GM21447 (cell line): ENCODE data around the gene INHA.
A peak's percentile ranks its signal among the peaks of the same experiment; 100 is the strongest.

Source experiments
- ATAC-seq: cut with Tn5 transposase; IDR thresholded peaks from one replicate; pipeline ENCODE4 v1.9.1; 2021; ENCODE audit not compliant: unreplicated experiment

The INHA gene

GRCh38 chr2:219572237-219573001 is at the start of gene INHA:
Gene INHA, plus strand, starts transcription at chr2:219572310. Its CDS starts 65 bp downstream, at chr2:219572375.
- ATAC-seq = no peak

DNA sequence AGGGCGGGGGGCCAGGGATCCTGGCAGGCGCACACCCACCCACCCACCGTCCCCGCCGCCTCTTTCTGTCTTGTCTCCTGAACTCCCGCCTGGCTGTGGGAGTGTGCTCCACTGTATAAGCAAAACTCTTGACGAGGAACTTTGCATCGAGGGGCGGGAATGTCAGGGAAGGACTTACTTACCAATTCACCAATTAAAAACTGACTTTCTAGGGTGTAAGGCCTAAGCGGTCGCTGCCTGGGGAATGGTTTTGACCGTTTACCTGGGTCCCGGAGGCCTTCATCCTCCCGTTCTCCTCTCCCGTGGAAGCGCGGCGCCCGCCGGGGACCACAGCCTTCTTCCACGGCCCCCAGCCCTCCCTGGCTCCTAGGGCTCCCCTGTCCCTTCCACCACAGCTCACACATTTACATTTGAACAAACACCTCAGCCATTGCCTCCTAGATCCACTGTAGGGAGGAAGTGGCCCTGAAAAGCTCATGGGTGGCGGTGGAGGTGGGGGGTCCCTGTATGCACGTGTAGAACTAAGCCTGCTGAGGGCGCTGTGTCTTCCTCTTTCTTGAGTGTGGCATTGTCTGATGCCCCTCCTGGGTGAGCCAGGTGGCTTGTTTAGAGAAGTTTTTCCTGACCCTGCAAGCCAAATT is 49.0 kb upstream of the INHA start:
- no peak for ATAC-seq

DNA sequence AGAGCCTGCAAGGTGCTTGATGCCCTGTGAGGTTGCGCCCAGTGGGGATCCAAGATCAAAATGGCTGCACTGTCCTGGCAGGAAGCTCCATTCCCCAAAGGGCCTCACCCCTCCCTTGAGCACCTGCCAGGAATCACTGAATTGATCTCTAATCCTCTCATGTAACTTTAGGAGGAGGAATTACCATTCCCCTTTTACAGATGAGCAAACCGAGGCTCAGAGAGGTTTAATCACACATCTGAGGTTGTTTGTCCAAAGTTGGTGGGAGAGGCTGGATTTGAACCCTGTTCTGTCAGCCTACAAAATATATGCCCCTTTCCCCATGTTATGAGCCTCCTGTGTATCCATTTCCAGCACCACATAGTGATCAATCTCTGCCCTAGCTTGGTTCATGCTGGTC is 47.3 kb upstream of the INHA start:
- ATAC-seq = no peak

- no peak for ATAC-seq
These were observed 46.4 kb upstream of the INHA start for GRCh38 chr2:219525533-219526232.

GRCh38 chr2:219526320-219527075 is 45.6 kb upstream of the INHA start:
- ATAC-seq = no peak

DNA sequence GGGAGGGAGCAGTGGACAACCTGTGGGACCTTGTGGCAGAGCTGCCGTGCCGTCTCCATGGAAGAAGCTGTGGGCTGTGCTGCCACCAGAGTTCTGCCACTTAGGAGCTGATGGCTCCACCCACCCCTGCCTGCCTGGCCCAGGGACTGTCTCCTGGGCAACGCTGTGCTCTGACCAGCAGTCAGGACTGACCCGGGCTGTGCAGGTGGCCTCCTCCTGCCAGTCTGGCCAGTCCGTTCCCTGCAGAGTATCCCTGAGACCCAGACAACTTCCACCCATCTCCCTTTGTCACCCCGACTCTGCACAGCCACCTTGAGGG is 45.1 kb upstream of the INHA start:
- ATAC-seq = no peak

GRCh38 chr2:219527472-219527871 is 44.6 kb upstream of the INHA start:
- ATAC-seq = no peak

- peak; percentile 92 for ATAC-seq
These were observed 41.8 kb upstream of the INHA start for GRCh38 chr2:219530048-219530963.

GRCh38 chr2:219531639-219532377 is 40.3 kb upstream of the INHA start:
- no peak for ATAC-seq

DNA sequence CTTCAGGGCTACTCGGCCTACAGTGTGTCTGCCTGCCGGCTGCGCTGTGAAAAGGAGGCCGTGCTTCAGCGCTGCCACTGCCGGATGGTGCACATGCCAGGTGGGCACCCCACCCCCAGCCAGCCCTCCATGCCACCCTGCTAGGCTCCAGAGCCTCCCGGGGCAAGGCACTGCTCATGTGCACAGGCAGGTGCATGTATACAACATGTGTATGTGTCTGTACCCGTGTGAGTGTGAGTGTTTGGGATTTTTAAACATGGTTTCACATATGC is 39.8 kb upstream of the INHA start:
- ATAC-seq = no peak

DNA sequence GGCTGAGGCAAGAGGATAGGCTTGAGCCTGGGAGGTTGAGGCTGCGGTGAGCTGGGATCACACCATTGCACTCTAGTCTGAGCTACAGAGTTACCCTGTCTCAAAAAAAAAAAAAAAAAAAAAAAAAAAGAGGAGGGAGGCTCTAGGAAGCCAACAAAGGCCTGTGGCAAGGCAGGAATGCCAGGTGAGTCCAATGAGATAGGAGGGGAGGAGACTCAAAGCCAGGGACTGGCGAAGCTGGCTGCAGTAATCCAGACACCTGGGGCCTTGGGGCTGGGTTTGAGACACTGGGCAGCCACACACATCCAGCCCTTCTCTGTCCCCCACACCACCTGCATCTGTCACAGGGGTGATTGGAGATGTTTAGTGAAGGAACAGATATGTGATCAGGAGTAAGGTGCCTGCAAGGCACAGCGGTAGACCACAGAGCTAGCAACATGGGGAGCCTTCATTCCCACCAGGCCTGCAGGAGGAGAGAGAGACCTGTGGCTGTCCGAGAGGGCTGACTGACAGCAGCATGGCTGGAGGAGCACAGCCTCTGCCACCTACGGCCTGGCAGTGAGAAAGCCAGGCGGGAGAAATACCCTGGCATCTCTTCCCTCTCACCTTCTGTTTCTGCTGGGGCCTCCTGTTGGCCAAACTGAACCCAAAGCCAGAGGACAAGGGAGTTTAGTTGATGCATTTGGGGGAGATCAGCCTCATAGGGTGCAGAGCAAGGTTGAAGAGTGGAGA is 38.0 kb upstream of the INHA start:
- ATAC-seq = no peak

DNA sequence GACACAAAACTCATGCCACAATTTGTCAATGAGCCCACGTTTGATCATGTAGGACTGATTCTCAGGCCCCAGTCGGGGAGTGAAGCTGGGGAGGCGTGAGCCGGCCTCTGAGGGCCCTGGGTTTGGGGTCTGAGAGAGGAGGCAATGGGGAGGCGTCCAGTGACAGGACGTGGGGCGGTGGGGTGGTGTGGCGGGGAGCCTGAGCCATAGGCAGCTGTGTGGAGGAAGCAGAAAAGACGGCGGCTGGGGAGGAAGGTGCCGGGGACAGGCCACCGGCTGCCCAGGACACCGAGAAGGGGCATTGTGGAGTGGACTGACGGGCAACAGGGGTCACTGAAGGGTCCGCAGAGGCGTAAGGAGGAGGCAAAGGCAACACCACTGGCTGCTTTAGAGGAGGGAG is 35.7 kb upstream of the INHA start:
- ATAC-seq = no peak

GRCh38 chr2:219536967-219537366 is 35.1 kb upstream of the INHA start:
- ATAC-seq = no peak

DNA sequence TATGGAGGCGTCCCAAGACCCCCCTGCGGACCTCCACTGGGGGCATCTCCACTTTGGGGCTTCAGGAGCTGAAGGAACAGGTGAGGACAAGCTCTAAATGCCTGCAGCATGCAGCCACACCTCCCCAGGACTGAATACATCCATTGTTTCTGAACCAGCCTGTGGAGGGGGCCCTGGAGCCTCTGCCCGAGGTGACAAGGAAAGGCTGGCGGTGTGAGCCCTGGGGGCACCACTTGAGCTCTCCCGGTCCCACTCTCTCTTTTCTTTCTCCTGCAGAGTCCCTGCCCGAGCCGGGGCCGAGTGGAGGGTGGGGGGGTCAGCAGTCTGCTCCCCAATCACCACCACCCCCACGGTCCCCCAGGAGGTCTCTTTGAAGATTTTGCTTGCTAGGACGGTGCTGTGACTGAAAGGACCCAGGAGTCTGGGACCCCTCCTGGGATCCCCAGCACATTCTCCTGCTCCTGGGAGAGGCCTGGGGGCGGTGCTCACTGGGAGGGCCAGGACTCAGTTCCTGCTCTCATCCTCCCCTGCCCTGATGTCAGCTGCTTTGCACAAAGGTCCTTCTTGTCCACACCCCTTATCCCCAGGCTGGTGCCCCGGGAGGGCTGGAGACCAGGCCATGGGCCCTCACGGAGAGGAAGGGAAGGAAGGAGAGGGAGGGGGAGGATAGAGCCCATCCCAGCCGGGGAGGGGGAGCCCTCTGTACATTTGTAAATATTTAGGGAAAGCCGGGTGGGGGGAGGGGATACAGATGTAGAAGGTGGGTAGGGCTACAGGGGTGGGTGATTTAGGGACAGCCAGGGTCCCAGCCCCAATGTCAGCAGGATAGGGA is 34.2 kb upstream of the INHA start:
- ATAC-seq = no peak

DNA sequence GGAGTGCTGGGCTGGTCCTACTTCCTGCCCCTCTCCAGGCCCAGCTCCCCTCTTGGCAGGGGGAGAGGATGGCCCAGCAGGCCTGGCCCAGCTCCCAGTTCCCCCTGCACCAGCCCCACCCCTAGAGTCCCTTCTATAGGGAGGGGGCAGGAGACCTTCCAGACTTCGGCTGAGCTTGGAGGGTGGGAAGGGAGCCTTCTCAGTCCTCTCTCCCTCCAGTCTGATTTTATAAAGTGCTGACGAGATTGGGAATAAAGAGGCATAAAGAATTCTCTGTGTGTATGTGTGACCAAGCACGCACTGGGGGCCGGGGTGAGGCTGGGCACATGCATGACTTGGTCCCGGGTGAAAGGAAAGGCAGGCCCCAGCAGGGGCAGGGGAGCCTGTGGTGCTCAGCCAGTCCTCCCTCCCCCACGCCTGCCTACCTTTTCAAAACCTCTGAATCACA is 33.6 kb upstream of the INHA start:
- no peak for ATAC-seq

DNA sequence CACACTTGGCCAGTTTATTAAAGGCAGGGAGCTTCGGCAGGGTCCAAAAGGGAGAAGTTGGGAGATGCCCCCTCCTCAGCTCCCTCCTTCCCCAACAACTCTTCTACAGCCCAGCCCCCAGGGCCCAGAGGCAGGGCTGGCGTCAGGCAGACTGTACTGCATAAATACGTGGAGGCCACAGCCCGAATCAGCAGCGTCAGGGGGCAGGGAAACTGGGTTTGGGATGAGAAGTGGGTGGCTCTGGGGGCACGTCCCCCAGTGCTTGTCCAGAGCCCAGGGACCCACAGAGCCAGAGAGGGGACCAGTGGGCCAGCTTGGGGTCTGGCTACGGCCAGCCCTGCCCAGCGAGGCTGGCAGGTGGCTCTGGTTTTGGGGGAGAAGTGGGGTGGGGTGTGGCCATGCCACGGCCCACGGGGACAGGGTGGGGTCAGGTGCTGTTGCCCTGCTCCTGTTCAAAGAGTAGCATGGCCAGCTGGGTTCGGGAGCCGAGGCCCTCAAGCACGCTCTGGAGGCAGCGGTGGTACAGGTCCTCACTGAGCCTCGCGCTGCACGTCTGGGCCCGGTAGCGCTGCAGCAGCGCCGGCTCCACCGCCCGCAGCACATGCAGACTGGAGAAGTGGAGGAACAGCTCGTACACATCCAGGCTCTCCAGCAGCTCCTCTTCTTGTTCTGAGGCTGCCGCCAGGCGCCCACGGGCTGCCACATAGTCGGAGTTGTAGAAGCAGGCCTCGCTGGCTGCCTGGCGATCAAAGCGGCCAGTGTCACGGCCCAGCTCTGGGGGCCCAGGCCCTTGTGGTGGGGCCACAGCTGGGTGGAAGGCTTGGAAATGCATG is 32.9 kb upstream of the INHA start:
- no peak for ATAC-seq

- ATAC-seq = no peak
These were observed 32.0 kb upstream of the INHA start for GRCh38 chr2:219539926-219540678.
